GM19025 (cell line): Measurements from ENCODE around the gene CREB5.
"Not testable (repeated sequence)": the region's sequence is repeated elsewhere in the genome, so short reads cannot be mapped to it uniquely, and the experiment has no call there.

ENCODE experiments used
- ATAC-seq: cut with Tn5 transposase; IDR thresholded peaks from one replicate; pipeline ENCODE4 v1.9.1; 2021; ENCODE audit warnings: mild to moderate bottlenecking, low read depth, moderate library complexity; ENCODE audit not compliant: unreplicated experiment

The CREB5 gene

DNA sequence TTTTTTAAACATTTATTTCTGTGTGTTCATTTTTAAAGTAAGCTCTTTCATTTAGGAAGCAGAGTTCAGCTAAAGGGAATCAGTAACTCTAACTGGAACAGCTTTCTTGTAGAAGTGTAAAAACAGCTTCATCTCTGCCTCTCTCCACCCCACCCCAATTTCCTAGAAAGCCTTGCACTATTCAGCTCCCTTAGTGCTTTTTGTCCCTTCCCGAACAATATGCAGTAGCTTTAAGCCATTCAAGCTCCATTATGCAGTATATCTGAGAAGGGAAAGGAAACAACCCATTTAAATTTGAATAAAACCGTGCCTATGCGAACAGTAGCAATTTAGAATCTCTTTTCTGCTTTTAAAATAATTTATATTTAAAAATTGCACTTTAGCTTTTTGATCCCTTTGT lies 411.3 kb downstream of the CREB5 start:
- ATAC-seq = no peak

DNA sequence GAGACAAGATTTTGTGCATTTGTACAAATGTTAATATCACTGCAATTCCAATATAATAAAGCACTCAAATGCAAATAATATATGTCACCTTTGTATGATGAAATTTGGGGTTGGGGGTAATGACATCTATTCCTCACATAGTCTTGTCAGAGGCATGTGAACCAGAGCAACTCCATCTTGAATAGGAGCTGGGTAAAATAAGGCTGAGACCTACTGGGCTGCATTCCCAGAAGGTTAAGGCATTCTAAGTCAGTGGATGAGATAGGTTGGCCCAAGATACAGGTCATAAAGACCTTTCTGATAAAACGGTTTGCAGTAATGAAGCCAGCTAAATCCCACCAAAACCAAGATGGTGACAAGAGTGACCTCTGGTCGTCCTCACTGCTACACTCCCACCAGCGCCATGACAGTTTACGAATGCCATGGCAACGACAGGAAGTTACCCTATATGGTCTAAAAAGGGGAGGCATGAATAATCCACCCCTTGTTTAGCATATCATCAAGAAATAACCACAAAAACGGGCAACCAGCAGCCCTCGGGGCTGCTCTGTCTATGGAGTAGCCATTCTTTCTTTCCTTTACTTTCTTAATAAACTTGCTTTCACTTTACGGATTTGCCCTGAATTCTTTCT lies 413.6 kb downstream of the CREB5 start:
- ATAC-seq = not testable (repeated sequence)

GRCh38 chr7:28830846-28831245 lies 418.5 kb downstream of the CREB5 start:
- no peak for ATAC-seq

GRCh38 chr7:28832669-28833068 lies 420.4 kb downstream of the CREB5 start:
- ATAC-seq = no peak

DNA sequence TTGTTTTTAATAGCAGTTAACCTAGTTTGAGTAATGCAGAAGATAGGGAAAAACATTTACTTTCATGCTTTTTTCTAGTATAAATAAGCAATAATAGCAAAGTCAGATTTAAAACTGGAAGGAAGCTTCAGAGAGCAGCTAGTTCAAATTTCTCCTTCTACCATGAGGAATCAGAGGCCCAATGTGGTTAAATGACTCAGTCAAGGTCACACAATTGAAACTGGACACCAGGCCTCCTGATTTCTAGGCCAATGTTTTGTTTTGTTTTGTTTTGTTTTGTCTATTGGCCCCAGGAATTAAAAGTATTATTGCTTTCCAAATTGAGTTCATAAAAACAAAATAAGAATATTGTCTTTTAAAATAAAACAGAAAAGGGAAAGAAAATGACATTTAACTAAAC lies 423.5 kb downstream of the CREB5 start:
- no peak for ATAC-seq

- no peak for ATAC-seq
Observed at GRCh38 chr7:28836716-28837115, 424.4 kb downstream of the CREB5 start.

GRCh38 chr7:28837216-28837615 lies 424.9 kb downstream of the CREB5 start:
- ATAC-seq = no peak

GRCh38 chr7:28840592-28840995 lies 428.3 kb downstream of the CREB5 start:
- ATAC-seq = no peak

DNA sequence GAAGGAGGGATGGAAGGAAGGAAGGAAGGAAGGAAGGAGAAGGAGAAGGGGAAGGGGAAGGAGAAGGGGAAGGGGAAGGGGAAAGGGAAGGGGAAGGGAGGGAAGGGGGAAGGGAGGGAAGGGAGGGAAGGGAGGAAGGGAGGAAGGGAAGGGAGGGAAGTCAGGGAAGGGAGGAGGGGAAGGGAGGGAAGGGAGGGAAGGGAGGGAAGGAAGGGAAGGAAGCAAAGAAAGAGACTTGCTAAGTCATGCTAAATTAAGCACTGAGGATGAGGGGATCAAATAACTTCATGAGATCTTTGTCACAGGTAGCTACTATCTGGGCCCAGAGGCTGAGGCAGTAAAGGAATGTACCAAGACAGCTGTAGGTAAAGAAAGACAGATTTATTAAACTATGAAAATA lies 429.4 kb downstream of the CREB5 start:
- ATAC-seq = no peak

DNA sequence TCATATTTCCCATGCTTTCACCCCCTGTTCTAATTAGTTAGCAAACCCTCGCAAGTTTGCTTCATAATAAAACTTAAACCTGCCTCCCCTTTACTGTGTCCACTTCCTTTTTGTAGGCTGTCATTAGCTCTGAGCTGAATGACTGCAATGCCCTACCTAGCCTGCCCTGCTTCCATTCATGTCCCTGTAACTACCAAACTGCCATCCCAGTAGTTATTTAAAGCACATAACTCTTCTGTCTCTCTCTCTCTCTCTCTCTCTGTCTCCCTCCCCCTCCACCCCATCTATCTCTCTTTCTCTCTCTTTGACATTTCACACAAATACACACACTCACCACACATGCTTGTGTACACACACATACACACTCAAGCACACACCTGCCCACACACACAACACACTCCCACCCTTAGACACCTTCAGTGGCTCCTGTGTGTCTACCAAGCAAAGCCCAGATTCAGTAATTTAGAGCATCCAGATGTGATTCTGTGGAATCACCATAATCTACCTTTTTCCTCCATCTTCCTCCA lies 430.5 kb downstream of the CREB5 start:
- ATAC-seq = no peak

- no peak for ATAC-seq
Observed at GRCh38 chr7:28845106-28845505, 432.8 kb downstream of the CREB5 start.

DNA sequence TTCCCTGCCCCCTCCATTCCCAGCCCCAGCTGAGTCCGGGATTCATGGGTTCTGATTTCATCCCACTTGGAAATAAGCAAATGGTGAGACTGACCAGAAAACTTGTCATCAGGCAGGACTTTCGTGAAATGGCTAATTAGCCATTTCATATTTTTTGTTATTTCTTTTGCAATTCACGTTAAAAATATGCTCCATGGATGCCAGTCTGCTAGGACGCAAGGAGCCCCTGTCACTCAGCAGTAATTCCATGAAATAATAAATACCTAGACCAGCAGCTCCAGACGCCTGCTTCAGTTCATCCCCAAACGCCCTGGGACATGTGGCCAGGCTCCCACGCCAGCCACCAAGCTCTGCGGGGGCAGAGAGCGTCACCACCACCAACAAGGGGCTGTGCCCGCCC lies 434.9 kb downstream of the CREB5 start:
- no peak for ATAC-seq

DNA sequence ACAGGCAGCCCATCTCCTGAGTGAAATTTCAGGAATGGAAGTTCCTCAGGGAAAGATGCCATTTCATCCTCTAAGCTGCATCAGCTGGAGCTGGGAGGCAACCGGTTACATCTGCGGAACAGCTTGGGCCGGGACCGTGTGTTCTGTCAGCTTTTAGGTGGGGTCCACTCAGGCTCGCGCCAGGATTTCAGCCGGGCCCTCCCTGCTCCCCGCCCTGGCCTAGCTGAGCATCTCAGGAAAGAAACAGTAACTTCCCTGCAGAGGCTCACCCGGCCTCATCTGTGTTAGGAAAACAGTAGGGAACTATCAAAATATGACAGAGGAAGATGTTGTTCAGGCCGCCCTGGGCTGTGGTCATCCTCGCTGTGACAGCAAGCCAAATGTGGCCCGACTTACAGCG lies 435.4 kb downstream of the CREB5 start:
- no peak for ATAC-seq

- no peak for ATAC-seq
Observed at GRCh38 chr7:28848906-28849305, 436.6 kb downstream of the CREB5 start.

DNA sequence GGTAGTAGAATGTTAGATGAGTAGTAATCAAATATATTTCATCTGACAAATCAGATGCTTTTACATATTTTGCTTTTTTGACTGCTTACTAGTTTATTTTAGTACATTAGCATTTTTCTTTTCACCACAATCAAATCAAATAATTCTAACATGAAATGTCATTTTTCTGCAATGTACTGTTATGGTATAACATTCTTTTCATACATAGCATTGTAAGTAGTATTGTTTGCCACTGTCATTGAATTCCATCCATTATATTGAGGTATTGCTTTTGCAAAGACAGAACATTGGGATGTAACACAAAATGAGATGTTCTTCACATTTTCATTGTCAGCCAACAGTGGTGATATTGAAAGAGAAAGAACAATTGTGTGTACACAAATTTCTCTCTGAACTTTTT lies 438.4 kb downstream of the CREB5 start:
- ATAC-seq = no peak

- no peak for ATAC-seq
Observed at GRCh38 chr7:28853150-28853549, 440.8 kb downstream of the CREB5 start.

DNA sequence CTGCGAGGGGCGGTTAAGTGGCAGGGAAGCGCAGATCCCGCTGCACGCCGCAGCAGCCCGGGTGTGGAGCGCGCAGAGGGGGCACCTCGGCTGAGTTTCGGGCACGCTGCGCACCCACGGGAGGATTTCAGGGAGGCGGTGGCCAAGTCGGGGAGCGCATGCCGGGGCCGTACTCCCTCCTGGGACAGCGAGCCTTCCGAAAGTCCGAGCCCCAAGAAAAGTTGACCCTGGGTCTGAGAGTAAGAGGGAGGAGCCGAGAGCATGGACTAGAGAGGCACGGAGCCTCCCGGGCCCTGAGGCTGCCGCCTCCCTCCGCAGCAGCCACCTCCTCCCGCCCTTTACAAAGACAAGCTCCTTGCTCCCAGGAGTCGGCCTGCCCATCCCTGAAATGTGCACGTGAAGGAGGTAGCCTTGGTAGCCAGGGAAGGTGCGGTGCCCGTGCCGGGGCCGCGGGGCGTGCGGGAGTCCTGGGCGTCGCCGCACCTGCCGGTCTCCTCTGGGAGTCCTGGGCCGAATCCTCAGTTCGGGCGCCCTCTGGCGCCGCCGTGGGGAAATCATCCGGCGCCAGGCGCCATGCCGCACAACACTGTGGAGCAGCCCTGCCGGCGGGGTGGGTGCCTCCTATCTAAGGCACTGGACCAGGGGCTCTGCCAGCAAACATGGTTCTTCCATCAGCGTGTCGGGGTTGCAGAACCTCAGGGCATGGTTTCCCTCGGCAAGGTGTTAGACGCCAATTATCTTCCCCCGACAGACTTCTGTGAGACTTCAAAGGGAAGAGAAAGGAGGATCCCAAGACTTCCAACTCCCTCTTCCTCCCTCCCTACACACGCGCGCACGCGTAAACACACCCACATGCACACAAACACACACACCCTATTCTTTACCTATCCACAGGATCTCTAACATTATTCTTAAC lies 441.8 kb downstream of the CREB5 start:
- peak; percentile 98 for ATAC-seq

- no peak for ATAC-seq
Observed at GRCh38 chr7:28854750-28855074, 442.4 kb downstream of the CREB5 start.

DNA sequence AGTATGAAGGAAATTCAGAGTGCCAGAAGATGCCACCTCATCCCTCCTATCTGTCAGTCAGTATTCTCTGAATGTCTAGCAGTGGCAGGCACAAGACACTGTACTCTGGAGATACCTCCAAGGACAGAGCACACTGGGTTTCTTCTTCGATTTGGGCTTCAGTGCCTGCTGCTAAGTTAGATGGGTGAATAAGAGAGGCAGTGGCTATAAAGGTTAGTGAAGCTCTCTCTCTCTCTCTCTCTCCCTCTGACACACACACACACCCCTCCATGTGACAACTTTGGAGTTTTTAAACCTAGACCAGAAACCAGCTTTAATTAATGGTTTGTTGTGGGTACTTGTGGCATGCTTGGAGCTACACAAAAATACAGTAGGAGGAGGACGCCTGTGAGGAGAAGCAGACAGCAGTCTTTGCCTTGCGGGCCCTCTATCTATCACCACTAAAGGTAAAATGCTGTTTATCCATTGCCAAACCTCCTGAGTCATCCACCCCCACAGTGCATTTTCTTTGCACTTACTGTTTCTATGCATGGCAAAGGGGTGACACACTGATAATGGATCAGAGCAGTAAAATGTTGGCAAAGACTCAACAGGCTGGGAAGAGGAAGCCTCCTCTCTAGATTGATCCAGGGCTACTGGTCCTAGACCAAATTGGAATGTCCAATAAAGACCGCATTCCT lies 443.4 kb downstream of the CREB5 start:
- ATAC-seq = no peak

DNA sequence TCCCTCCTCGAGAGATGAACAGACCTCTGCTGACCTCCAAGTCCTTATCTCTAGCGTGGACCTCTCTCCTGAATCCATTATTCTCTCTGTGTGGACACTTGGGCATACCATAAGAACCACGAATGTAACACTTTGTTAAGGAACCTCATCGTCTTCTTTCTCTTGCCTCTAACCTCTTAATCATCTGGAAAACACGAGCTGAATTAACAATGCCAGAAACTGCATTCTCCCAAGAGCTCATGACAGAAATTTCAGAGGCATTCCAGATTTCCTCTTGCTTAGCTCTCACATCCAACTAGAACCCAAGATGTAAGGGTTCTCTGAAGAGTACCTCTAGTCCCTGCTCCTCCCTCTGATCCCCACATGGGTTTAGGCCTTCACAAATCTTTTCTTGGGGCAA lies 444.3 kb downstream of the CREB5 start:
- ATAC-seq = no peak

DNA sequence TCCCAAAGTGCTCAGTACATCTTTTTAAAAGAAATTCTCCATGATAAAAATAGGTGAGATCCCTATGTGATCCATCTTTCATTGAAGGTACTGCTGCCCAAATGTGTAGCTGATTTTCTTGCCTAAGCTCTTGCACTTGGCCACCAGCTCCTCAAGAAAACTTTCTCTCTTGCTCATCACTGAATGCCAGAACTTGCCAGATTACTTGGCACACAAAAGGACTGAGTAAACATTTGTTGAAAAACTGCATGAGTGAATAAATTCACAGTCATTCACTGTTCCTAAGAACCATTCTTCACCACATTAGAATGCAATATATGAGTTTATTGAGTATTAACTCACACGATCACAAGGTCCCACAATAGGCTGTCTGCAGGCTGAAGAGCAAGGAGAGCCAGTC lies 445.9 kb downstream of the CREB5 start:
- ATAC-seq = no peak
